Renal pelvis (tissue), 4 donors: Measurements from ENCODE around the gene ATG4B. TPM values are rescaled to one million over a fixed set of nuclear protein-coding genes. Genes with fewer than 3 reads are reported as not detected.
"Not testable (repeated sequence)": the region's sequence is repeated elsewhere in the genome, so short reads cannot be mapped to it uniquely, and the experiment has no call there.

Experiments used
- DNase-seq: peaks from one replicate; pipeline ENCODE4 v3.0.0-alpha.2; 2013
- polyA plus RNA-seq, 3 donors: library from polyadenylated mRNA; unstranded; fragments of 120-200 nt; gene quantifications; one replicate each; pipeline ENCODE4 v1.2.1, GENCODE V29; 2013; ENCODE audit not compliant: insufficient read length in 3 of 3

Gene ATG4B
- polyA plus RNA-seq, 3 donors = 83.8 to 106 (median 103) TPM

- peak; percentile 75 for DNase-seq
These were observed 21.8 kb downstream of the ATG4B start for GRCh38 chr2:241659150-241659739.

DNA sequence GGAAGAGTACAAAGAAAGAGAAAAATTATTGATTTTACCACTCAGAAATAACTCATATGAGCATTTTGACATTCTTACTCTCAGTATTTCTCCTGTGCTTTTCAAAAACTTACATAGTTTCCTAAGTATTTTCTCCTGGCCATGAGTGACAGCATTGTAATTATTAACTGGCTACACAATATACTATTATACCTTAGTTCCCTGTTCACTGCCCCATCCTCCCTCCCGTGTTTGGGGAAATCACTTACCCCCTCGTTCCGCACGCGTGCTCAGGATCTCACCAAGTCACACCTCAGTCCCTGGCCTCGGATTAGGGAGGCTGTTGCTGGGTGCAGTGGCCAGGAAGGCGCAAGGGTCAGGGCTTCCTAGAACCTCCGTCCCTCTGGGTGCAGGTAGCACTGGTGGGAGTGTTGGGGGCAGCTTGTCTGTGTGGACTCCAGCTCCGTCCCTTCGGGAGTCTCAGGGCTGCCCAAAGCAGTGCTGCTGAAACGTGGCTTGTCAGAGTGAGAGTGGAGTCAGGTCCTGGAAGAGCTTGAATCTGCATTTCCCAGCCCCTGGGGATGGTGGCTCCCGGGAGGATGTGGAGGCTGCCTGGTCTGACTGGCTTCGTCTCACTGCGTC, 23.2 kb downstream of the ATG4B start:
- no peak for DNase-seq

DNA sequence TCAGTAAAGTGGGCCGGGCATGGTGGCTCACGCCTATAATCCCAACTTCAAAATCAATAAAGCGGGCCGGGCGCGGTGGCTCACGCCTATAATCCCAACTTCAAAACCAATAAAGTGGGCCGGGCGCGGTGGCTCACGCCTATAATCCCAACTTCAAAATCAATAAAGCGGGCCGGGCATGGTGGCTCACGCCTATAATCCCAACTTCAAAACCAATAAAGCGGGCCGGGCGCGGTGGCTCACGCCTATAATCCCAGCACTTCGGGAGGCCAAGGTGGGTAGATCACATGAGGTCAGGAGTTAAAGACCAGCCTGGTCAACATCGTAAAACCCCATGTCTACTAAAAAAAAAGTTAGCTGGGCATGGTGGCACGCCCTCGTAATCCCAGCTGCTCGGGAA, 25.2 kb downstream of the ATG4B start:
- not testable (repeated sequence) for DNase-seq

GRCh38 chr2:241665731-241666440, 28.4 kb downstream of the ATG4B start:
- DNase-seq = no peak

- peak; percentile 65 for DNase-seq
These were observed 29.3 kb downstream of the ATG4B start for GRCh38 chr2:241666627-241667400.

DNA sequence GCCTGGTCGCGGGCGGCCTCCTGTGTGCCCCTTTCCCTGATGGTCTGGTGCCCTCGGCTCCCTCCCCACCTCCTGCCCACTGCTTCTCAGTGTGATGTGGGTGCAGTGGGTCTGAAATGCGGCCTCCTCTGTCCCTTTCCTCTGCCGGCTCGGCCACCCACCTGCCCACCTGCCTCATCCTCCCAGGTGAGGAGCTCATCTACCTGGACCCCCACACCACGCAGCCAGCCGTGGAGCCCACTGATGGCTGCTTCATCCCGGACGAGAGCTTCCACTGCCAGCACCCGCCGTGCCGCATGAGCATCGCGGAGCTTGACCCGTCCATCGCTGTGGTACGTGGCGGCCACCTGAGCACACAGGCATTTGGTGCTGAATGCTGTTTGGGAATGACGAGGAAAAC, 30.9 kb downstream of the ATG4B start:
- no peak for DNase-seq

- no peak for DNase-seq
These were observed 31.3 kb downstream of the ATG4B start for GRCh38 chr2:241668839-241669238.

DNA sequence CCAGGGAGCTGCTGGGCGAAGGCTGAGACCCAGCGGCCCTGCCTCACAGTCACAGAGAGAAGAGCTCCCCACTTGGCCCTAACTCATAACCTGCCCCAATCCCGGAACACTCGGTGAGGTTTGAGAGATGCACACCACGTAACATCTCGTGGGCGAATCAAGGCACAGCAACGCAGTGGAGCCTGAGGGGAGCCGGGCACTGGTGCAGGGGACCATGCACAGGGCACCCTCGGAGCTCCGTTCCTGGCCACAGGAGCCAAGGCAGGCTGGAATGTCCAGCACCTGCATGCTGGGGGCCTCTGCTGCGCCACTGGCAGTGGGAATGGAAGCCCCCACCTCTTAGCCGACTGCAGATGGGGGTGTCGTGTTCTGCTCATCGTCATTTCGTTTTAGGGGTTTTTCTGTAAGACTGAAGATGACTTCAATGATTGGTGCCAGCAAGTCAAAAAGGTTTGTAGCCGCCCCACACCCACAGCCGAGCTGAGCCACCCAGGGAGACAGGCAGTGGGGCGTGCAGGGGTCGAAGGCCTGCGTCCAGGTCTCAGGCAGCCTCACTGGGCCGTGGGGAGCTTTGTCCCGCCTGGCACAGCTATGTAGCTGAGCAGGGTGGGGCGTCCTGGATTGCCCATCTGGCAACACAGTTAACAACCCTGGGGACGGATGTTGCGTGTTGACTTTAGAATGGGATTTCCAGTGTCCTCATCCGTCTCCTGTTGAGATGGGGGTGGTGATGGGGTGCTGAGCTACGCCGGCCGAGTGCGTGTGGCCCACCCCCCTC, 33.0 kb downstream of the ATG4B start:
- no peak for DNase-seq

GRCh38 chr2:241671457-241672240, 34.2 kb downstream of the ATG4B start:
- no peak for DNase-seq

- no peak for DNase-seq
These were observed 35.0 kb downstream of the ATG4B start for GRCh38 chr2:241672243-241673188.

GRCh38 chr2:241673189-241673663, 35.7 kb downstream of the ATG4B start:
- no peak for DNase-seq

DNA sequence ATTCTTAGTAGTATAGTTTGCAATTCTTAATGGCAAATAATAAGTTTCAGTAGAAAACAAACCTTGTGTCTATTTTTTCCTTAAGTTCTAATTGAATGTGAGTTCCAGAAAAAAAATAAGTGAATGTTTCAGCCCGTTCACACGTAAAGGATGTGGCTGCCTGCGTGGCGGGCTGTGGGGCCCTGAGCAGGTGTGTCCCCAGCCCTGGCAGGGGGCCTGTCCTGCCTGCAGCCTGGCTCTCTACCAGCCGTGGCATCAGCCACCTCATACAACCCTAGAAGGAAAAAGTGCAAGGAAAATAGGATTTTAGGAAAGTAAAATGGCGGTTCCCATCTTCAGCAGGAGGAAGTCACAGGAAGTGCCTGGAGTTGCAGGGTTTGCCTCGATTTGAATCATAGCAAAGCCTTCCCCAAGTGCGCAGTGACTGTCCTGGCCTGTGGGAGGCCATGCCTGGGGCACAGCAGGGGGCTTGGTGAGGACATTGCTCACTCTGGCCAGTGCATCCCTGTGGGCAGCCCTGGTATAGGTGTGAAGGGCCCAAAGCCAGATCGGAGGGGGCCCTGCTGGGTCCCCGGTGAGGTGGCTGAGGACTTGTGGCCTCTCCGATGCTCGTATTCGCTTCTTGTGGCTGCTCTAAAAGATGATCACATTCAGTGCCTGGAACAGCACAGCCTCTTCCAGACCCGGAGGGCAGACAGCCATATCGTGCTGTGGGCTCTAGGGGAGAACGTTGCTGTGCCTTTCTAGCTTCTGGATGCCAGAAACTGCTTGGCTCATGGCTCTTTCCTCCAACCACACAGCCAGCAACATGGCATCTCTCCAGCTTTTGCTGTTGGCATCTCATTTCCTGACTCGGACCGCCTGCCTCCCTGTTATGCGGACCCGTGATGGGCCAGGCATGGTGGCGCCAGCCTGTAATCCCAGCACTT, 36.6 kb downstream of the ATG4B start:
- DNase-seq = no peak

GRCh38 chr2:241675885-241676284, 38.4 kb downstream of the ATG4B start:
- no peak for DNase-seq

- no peak for DNase-seq
These were observed 39.2 kb downstream of the ATG4B start for GRCh38 chr2:241676665-241677064.

GRCh38 chr2:241677392-241677791, 39.9 kb downstream of the ATG4B start:
- DNase-seq = no peak

- DNase-seq = no peak
These were observed 40.8 kb downstream of the ATG4B start for GRCh38 chr2:241678307-241678706.

- DNase-seq = no peak
These were observed 41.5 kb downstream of the ATG4B start for GRCh38 chr2:241678784-241679540.

DNA sequence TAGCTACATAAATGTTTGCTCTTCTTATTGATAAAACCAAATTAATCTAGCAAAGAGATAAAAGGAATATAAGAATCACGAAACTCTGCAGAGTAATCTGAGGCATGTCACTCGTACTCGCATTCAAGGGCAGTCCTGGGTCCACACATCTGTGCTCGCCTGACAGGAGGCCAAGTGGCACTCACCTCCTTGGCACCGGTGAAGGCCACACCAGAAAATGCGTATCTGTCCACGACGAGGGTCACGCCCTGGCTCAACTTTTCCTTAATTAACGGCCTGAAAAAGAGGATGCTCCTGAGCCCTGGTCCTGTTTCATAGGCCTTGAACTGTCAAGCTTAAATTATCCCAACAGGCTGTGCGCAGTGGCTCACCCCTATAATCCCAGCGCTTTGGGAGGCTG, 42.6 kb downstream of the ATG4B start:
- no peak for DNase-seq
